Retinal pigment epithelial cell (primary cell): ENCODE data around the gene SARDH.

Experiments used
- DNase-seq: peaks from one replicate; pipeline ENCODE4 v3.0.0-alpha.2; 2010; ENCODE audit warnings: low read depth
- H3K4me3 ChIP-seq: 2 replicates; pipeline ENCODE4 v1.5.1; 2011; ENCODE audit warnings: mild to moderate bottlenecking, low read length, control low read depth, moderate library complexity
- CTCF ChIP-seq: conservative IDR thresholded peaks from 2 replicates; pipeline ENCODE4 v1.5.1; 2011; ENCODE audit warnings: low read depth, low read length, control low read depth, inconsistent platforms

Gene SARDH

GRCh38 chr9:133784731-133785561 is 46.8 kb upstream of the SARDH start:
- DNase-seq = no peak
- no peak overlapping the region for H3K4me3 ChIP-seq
- TF ChIP-seq CTCF = no peak

GRCh38 chr9:133783331-133783731 is 45.2 kb upstream of the SARDH start:
- no peak overlapping the region for H3K4me3 ChIP-seq
- no peak for TF ChIP-seq CTCF
- no peak for DNase-seq

- TF ChIP-seq CTCF = peak; percentile 92
- H3K4me3 ChIP-seq = no peak overlapping the region
- peak; percentile 20 for DNase-seq
Measured at GRCh38 chr9:133782157-133783130, 44.3 kb upstream of the SARDH start.

- no peak for TF ChIP-seq CTCF
- DNase-seq = no peak
- H3K4me3 ChIP-seq = no peak overlapping the region
Measured at GRCh38 chr9:133781828-133782135, 43.6 kb upstream of the SARDH start.

- DNase-seq = no peak
- no peak for TF ChIP-seq CTCF
- H3K4me3 ChIP-seq = no peak overlapping the region
Measured at GRCh38 chr9:133780962-133781827, 43.0 kb upstream of the SARDH start.

- no peak for DNase-seq
- TF ChIP-seq CTCF = no peak
- H3K4me3 ChIP-seq = no peak overlapping the region
Measured at GRCh38 chr9:133780404-133780945, 42.3 kb upstream of the SARDH start.
